Brain pericyte (primary cell): ENCODE data around the gene RNF223.
"Not testable (repeated sequence)": the region's sequence is repeated elsewhere in the genome, so short reads cannot be mapped to it uniquely, and the experiment has no call there.

ENCODE experiments used
- DNase-seq: peaks from one replicate; pipeline ENCODE4 v3.0.0-alpha.2; 2012; ENCODE audit warnings: low read depth, low spot score

Gene RNF223

GRCh38 chr1:1087351-1088028, 13.4 kb upstream of the RNF223 start:
- DNase-seq: no peak

- DNase-seq: no peak
Observed at GRCh38 chr1:1086911-1087341, 12.8 kb upstream of the RNF223 start.

- no peak for DNase-seq
Observed at GRCh38 chr1:1085911-1086841, 12.1 kb upstream of the RNF223 start.

GRCh38 chr1:1085171-1085841, 11.2 kb upstream of the RNF223 start:
- no peak for DNase-seq

GRCh38 chr1:1084372-1085170, 10.5 kb upstream of the RNF223 start:
- DNase-seq: no peak

- no peak for DNase-seq
Observed at GRCh38 chr1:1083416-1084371, 9.6 kb upstream of the RNF223 start.

- no peak for DNase-seq
Observed at GRCh38 chr1:1082776-1083415, 8.8 kb upstream of the RNF223 start.

- no peak for DNase-seq
Observed at GRCh38 chr1:1082239-1082775, 8.2 kb upstream of the RNF223 start.

- no peak for DNase-seq
Observed at GRCh38 chr1:1081311-1082238, 7.5 kb upstream of the RNF223 start.

GRCh38 chr1:1080951-1081310, 6.8 kb upstream of the RNF223 start:
- DNase-seq: no peak

GRCh38 chr1:1080122-1080757, 6.1 kb upstream of the RNF223 start:
- no peak for DNase-seq

GRCh38 chr1:1079408-1080121, 5.5 kb upstream of the RNF223 start:
- peak; percentile 27 for DNase-seq

GRCh38 chr1:1077396-1077795, 3.3 kb upstream of the RNF223 start:
- not testable (repeated sequence) for DNase-seq

- no peak for DNase-seq
Observed at GRCh38 chr1:1075148-1075935, 1.2 kb upstream of the RNF223 start.

GRCh38 chr1:1074631-1075147, 583 bp upstream of the RNF223 start:
- no peak for DNase-seq
